ENCODE data around the gene CLIC1. TPM values are rescaled to one million over a fixed set of nuclear protein-coding genes. Genes with fewer than 3 reads are reported as not detected.

The CLIC1 gene
- polyA plus RNA-seq, 1 experiment, result 866 TPM

DNA sequence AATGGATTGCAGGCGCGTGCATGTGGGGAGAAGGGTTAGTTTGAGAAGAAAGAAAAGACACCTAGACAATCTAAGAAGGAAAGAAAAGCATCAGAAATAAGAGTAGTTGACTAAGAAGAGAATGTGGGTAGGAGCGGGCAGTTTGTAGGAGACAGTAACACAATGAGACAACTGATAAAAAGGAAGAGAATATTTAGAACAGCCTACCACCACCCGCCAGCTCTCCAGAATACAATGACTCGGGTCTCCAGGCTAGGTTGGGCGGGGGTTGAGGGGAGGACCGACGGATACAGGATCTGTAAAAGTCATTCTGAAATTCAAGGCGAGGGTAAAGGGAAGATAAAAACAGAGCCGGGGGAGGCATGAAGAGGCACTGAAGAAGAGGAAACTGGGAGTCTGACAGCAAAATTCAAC lies 33.9 kb downstream of the CLIC1 start:
- DNase-seq (ENCODE audit: low read depth), result no peak
- no peaks in the 10 kb centered on the region for H3K27me3 ChIP-seq (ENCODE audit: control insufficient read depth, insufficient read depth, low read length)
- peak overlapping the region; percentile 62 for H3K4me3 ChIP-seq (ENCODE audit: low read depth, low read length)
- CTCF ChIA-PET, result interaction anchor here (1.1 to 1.9 kb wide), 2 partner anchors 13 to 187 kb away, joined by 3 to 4 read pairs; no protein-coding TSS in a partner anchor
- TF ChIP-seq, protein P1, sequence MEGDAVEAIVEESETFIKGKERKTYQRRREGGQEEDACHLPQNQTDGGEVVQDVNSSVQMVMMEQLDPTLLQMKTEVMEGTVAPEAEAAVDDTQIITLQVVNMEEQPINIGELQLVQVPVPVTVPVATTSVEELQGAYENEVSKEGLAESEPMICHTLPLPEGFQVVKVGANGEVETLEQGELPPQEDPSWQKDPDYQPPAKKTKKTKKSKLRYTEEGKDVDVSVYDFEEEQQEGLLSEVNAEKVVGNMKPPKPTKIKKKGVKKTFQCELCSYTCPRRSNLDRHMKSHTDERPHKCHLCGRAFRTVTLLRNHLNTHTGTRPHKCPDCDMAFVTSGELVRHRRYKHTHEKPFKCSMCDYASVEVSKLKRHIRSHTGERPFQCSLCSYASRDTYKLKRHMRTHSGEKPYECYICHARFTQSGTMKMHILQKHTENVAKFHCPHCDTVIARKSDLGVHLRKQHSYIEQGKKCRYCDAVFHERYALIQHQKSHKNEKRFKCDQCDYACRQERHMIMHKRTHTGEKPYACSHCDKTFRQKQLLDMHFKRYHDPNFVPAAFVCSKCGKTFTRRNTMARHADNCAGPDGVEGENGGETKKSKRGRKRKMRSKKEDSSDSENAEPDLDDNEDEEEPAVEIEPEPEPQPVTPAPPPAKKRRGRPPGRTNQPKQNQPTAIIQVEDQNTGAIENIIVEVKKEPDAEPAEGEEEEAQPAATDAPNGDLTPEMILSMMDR (IDR thresholded peaks at IDR 0.05; ENCODE audit: insufficient read depth, low read depth, low read length), result no peak
- H3K36me3 ChIP-seq (ENCODE audit: control insufficient read depth, insufficient read depth, low read length), result peaks cover 1% of the 10 kb centered on the region; the same call in 1 of the 2 replicates
- POLR2A ChIA-PET, result interaction anchor here (0.7 kb wide), 1 partner anchor 62 kb away, joined by 4 read pairs; no protein-coding TSS in a partner anchor

DNA sequence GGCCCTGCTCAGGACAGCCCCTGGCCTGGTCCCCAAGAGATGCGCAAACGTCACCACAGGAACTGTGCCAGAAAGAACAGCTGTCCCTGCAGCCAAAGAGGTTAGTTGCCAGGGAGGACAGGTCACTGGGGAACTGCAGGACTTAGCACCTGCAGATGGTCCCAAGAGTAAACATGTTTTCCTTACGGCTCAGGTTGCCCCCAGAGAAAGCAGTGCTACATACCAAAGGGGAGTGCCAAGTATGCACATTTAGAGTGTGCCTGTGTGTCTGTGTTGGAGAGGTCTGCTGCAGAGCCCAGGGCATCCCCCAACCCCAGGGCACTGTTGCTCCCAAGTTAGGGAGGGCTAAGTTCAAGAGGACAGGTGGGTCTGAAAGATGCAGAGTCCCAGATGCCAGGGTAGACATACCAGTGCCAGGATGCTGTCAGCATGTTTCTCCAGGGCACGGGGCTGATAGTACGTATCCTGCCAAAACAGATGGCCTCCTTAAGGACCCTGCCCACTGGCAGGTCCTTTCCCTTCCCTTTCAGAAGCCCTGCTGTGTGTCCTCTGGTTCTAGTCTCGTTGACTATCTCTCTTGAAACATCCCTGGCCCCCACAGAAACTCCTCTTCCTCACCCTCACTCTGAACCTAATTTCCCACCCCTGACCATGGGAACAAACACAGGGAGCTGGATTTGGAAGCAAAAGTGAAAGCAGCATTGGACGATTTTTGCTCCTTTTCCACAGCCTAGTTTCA lies 34.5 kb downstream of the CLIC1 start:
- ChIA-PET CTCF (interaction anchor here (1.1 to 1.9 kb wide), 2 partner anchors 12 to 188 kb away, joined by 3 to 4 read pairs; no protein-coding TSS in a partner anchor), POLR2A (interaction anchor here (0.7 kb wide), 1 partner anchor 61 kb away, joined by 4 read pairs; no protein-coding TSS in a partner anchor)
- TF ChIP-seq, protein P1 (IDR thresholded peaks at IDR 0.05; ENCODE audit: insufficient read depth, low read depth, low read length), result no peak
- Histone ChIP-seq H3K36me3 (ENCODE audit: control insufficient read depth, insufficient read depth, low read length) (peaks cover 1% of the 10 kb centered on the region; the same call in 1 of the 2 replicates), H3K27me3 (ENCODE audit: control insufficient read depth, insufficient read depth, low read length) (no peaks in the 10 kb centered on the region), H3K4me3 (ENCODE audit: low read depth, low read length) (peak overlapping the region; percentile 62)
- no peak for DNase-seq (ENCODE audit: low read depth)

DNA sequence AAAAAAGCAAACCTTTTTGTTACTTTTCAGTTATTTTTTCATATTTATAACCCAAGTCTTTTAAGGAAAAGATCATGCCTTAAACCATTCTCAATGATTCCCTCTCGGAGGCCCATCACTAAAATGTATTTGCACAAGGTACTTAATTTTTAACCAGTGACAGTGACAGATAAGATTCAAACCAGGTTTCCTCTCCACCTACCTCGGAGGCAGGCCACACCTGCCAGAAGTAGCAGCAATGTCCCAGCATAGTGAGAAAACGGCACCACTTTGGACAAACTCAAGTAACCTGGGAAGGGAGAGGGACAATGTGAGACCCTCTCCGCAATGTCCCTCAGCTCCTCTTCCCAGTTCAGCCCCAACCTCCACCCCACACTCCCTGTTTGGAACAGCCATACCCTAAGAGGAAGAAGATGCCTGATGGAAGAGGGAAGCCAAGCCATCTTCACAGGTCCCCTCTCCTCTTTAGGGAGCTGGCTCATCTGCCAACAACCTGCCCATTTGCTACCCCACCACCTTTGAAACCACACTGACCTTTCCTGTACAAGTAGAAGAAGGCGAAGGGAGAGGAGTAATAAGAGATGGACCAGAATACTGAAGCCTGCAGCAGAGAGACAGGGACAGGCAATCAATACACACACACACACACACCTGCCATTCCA lies 35.5 kb downstream of the CLIC1 start:
- H3K27me3 ChIP-seq (ENCODE audit: control insufficient read depth, insufficient read depth, low read length), result no peaks in the 10 kb centered on the region
- no peak overlapping the region for H3K4me3 ChIP-seq (ENCODE audit: low read depth, low read length)
- TF ChIP-seq, protein P1 (IDR thresholded peaks at IDR 0.05; ENCODE audit: insufficient read depth, low read depth, low read length), result no peak
- CTCF ChIA-PET, result interaction anchor here (0.5 to 2.0 kb wide), 2 partner anchors 69 to 88 kb away, joined by 3 to 5 read pairs; no protein-coding TSS in a partner anchor
- POLR2A ChIA-PET, result no interaction called here
- peaks cover 3% of the 10 kb centered on the region; the same call in 1 of the 2 replicates for H3K36me3 ChIP-seq (ENCODE audit: control insufficient read depth, insufficient read depth, low read length)
- DNase-seq (ENCODE audit: low read depth), result no peak

DNA sequence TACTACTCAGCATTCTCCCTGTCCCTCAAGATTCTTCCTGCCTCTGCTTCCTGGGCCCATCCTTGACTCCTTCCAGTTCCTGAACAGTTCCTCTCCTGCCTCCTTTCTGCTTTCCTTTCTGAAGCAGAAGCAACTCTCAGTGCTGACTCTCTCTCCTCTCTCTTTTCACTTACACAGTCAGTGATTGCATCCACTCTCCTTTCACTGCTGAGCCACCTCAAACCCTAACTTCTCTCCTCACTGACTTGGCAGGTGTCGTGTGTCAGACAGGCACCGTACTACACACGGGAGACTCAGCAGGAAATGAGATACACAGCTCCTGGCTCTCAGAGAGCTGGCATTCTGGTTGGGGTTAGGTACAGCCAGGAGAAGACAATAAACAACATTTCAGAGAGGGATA lies 38.8 kb downstream of the CLIC1 start:
- H3K4me3 ChIP-seq (ENCODE audit: low read depth, low read length), result no peak overlapping the region
- CTCF ChIA-PET, result no interaction called here
- POLR2A ChIA-PET, result no interaction called here
- no peaks in the 10 kb centered on the region for H3K27me3 ChIP-seq (ENCODE audit: control insufficient read depth, insufficient read depth, low read length)
- TF ChIP-seq, protein P1 (IDR thresholded peaks at IDR 0.05; ENCODE audit: insufficient read depth, low read depth, low read length), result no peak
- peaks cover 18% of the 10 kb centered on the region for H3K36me3 ChIP-seq (ENCODE audit: control insufficient read depth, insufficient read depth, low read length)
- DNase-seq (ENCODE audit: low read depth), result no peak

DNA sequence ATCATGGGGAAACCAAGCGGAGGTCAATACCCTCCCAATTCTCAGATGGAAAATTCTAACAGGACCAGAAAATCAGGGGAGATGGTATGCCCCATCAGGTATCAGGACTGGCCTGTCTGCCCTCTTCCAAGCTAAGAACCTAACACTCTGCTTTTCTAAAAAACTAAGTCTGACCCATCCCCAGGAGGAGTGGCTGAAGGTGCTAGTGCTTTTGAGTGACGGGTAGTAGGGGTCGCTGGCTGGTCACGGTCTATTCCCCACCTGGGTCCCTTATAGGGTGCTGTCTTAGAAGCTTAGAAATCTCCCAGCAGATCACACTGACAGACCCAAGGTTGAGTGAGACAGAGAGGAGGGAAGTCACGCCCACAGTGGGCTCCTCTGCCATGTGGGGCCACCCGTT lies 42.8 kb downstream of the CLIC1 start:
- ChIA-PET POLR2A (no interaction called here), CTCF (no interaction called here)
- Histone ChIP-seq H3K27me3 (ENCODE audit: control insufficient read depth, insufficient read depth, low read length) (no peaks in the 10 kb centered on the region), H3K36me3 (ENCODE audit: control insufficient read depth, insufficient read depth, low read length) (peaks cover 36% of the 10 kb centered on the region), H3K4me3 (ENCODE audit: low read depth, low read length) (no peak overlapping the region)
- TF ChIP-seq, protein P1 (IDR thresholded peaks at IDR 0.05; ENCODE audit: insufficient read depth, low read depth, low read length), result no peak
- no peak for DNase-seq (ENCODE audit: low read depth)
